ENCODE results near the gene OSBPL9.

- TF ChIP-seq CTCF (IDR thresholded peaks at IDR 0.05; ENCODE audit: poor library complexity) (no peak), EZH2 (IDR thresholded peaks at IDR 0.05; ENCODE audit: borderline replicate concordance) (no peak)
Measured at GRCh38 chr1:51709951-51710350, 93.1 kb downstream of the OSBPL9 start.
